ENCODE results near the gene FOXA2. TPM values are rescaled to one million over a fixed set of nuclear protein-coding genes. Genes with fewer than 3 reads are reported as not detected.

Gene FOXA2
- total RNA-seq, 1 donor from 2014 or later, result 141 TPM

GRCh38 chr20:22568872-22569344 is 15.5 kb downstream of the FOXA2 start:
- TF ChIP-seq, protein P1, sequence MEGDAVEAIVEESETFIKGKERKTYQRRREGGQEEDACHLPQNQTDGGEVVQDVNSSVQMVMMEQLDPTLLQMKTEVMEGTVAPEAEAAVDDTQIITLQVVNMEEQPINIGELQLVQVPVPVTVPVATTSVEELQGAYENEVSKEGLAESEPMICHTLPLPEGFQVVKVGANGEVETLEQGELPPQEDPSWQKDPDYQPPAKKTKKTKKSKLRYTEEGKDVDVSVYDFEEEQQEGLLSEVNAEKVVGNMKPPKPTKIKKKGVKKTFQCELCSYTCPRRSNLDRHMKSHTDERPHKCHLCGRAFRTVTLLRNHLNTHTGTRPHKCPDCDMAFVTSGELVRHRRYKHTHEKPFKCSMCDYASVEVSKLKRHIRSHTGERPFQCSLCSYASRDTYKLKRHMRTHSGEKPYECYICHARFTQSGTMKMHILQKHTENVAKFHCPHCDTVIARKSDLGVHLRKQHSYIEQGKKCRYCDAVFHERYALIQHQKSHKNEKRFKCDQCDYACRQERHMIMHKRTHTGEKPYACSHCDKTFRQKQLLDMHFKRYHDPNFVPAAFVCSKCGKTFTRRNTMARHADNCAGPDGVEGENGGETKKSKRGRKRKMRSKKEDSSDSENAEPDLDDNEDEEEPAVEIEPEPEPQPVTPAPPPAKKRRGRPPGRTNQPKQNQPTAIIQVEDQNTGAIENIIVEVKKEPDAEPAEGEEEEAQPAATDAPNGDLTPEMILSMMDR (IDR thresholded peaks at IDR 0.05; ENCODE audit: unreplicated experiment), result no peak
- no peaks in the 10 kb centered on the region for H3K27me3 Mint-ChIP-seq
- H3K36me3 Mint-ChIP-seq (ENCODE audit: insufficient read depth), result peaks cover 46% of the 10 kb centered on the region
- H3K4me3 Mint-ChIP-seq (ENCODE audit: low read depth), result peak overlapping the region; percentile 73
- no peaks in the 10 kb centered on the region for H3K9me3 Mint-ChIP-seq (ENCODE audit: low read depth)
- no peak for DNase-seq (ENCODE audit: low spot score, unreplicated experiment)
- H3K4me1 Mint-ChIP-seq (ENCODE audit: low read depth), result peaks cover 86% of the 10 kb centered on the region
- peak overlapping the region; percentile 96 for H3K27ac Mint-ChIP-seq

DNA sequence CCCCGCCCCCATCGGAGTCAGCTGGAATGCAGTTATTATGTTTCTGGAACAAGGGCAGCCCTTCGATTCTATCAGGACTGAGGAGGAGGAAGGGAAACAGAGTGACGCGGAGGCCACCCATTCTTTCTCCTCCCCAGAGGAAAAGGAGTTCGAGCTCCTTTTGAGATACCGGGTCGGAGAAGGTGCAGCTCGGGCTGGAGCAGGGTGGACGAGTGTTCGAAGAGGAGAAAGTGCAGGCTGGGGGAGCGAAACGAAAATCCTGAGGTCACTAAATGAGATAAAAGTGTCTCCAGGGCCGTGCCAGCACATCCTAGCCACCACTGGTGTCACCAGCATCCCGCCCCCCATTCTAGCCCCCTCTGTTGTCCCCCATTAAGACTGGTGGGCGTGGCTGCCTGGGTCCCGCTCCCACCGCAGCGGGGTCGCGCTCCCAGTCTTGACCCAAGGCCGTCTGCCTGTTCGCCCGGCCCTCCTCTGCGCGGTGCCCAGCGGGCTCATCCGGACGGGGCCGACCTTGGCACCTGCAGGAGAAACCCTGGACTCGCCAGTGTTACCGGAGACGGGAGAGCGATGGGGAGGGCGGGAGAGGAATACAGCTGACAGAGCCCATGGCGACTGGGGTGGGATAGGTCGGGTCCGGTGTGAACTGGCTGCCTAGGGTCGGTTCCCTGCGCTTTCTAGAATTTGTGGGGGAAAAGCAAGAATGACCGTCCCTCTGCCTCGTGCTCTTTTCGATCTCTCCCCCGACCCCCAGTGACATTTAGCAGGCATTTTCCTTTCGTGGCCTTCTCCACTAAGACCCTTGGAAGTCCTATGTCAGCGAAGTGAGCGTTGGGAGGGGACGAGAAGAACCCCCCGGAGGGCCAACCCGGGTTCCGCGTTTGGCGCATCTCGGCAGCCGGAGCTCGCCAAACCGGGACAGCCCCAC is 16.2 kb downstream of the FOXA2 start:
- peaks cover 86% of the 10 kb centered on the region for H3K4me1 Mint-ChIP-seq (ENCODE audit: low read depth)
- TF ChIP-seq, protein P1 (IDR thresholded peaks at IDR 0.05; ENCODE audit: unreplicated experiment), result no peak
- H3K4me3 Mint-ChIP-seq (ENCODE audit: low read depth), result peak overlapping the region; percentile 78
- H3K27me3 Mint-ChIP-seq, result no peaks in the 10 kb centered on the region
- peak; percentile 24 for DNase-seq (ENCODE audit: low spot score, unreplicated experiment)
- no peaks in the 10 kb centered on the region for H3K9me3 Mint-ChIP-seq (ENCODE audit: low read depth)
- peaks cover 42% of the 10 kb centered on the region for H3K36me3 Mint-ChIP-seq (ENCODE audit: insufficient read depth)
- peak overlapping the region; percentile 97 for H3K27ac Mint-ChIP-seq

GRCh38 chr20:22566876-22567658 is 17.3 kb downstream of the FOXA2 start:
- TF ChIP-seq, protein P1 (IDR thresholded peaks at IDR 0.05; ENCODE audit: unreplicated experiment), result no peak
- Mint-ChIP-seq H3K27ac (peak overlapping the region; percentile 97), H3K4me1 (ENCODE audit: low read depth) (peaks cover 86% of the 10 kb centered on the region), H3K27me3 (no peaks in the 10 kb centered on the region), H3K36me3 (ENCODE audit: insufficient read depth) (peaks cover 39% of the 10 kb centered on the region), H3K4me3 (ENCODE audit: low read depth) (peak overlapping the region; percentile 78), H3K9me3 (ENCODE audit: low read depth) (no peaks in the 10 kb centered on the region)
- no peak for DNase-seq (ENCODE audit: low spot score, unreplicated experiment)

DNA sequence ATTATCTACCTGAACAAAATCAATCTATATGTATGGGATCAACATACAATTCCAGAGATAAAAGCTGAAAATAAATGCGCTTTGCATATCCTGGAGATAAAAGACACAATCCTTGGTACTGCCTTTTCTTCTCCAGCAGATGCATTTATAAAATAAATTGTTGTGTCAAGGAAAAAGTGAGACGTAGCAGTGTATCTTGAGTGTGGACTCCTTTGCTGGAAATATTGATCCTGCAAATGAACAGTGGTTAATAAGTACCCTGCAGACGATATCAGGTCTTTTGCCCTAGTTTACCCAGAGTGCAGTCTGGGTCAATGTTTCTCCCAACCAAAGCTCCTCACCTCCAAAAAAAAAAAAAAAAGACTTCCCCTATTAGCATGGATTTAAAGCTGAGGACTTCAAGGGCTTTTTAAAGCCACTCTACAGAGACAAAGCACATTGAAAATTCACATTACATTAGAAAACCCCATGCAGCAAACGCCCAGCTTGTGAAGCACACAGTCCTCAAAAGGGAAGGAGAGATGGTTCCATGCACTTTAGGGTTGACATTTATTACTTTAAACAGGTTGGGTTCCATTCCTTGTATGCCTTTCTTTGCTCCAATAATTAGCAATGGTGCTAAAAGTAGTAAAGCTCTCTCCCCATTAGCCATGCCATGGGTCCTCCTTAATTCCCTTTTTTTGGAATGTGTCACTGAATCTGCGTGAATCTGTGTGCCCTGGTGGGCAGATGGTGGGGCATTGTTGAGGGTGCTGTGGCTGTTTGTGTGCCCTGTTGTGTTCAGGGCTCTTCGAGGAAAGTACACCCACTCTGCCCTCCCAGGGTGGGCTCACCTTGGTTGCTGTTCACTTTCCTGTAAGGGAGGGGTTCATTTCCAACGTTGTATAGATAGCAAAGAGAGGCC is 21.1 kb downstream of the FOXA2 start:
- Mint-ChIP-seq H3K4me1 (ENCODE audit: low read depth) (peaks cover 84% of the 10 kb centered on the region), H3K9me3 (ENCODE audit: low read depth) (no peaks in the 10 kb centered on the region), H3K36me3 (ENCODE audit: insufficient read depth) (peaks cover 44% of the 10 kb centered on the region)

More for the DNA sequence above, 21.1 kb downstream of the FOXA2 start:
- Mint-ChIP-seq H3K27me3 (no peaks in the 10 kb centered on the region), H3K4me3 (ENCODE audit: low read depth) (peak overlapping the region; percentile 46), H3K27ac (peak overlapping the region; percentile 95)
- TF ChIP-seq, protein P1 (IDR thresholded peaks at IDR 0.05; ENCODE audit: unreplicated experiment), result no peak
- DNase-seq (ENCODE audit: low spot score, unreplicated experiment), result no peak

All from progenitor cell of endocrine pancreas (in vitro differentiated cells).